Measurements from ENCODE around the gene KLHL33.
"Not testable (repeated sequence)": the region's sequence is repeated elsewhere in the genome, so short reads cannot be mapped to it uniquely, and the experiment has no call there.

Gene KLHL33

GRCh38 chr14:20435582-20436362, at the start of gene KLHL33:
Gene KLHL33, minus strand, starts transcription at chr14:20436166. Its CDS starts 355 bp downstream, at chr14:20435811.
- DNase-seq = no peak

- no peak for DNase-seq
These were observed 46.4 kb upstream of the KLHL33 start for GRCh38 chr14:20482382-20482781.

- no peak for DNase-seq
These were observed 42.9 kb upstream of the KLHL33 start for GRCh38 chr14:20478894-20479293.

- DNase-seq = peak; percentile 56
These were observed 41.4 kb upstream of the KLHL33 start for GRCh38 chr14:20477211-20477876.

GRCh38 chr14:20476776-20477175, 40.8 kb upstream of the KLHL33 start:
- DNase-seq = no peak

GRCh38 chr14:20472536-20473169, 36.7 kb upstream of the KLHL33 start:
- DNase-seq = no peak

- DNase-seq = no peak
These were observed 34.6 kb upstream of the KLHL33 start for GRCh38 chr14:20470603-20470901.

GRCh38 chr14:20469890-20470602, 34.1 kb upstream of the KLHL33 start:
- peak; percentile 56 for DNase-seq

GRCh38 chr14:20469242-20469889, 33.4 kb upstream of the KLHL33 start, which contains the start of gene PNP:
Gene PNP, plus strand, starts transcription at chr14:20469406. Its CDS starts 119 bp downstream, at chr14:20469525.
- DNase-seq = peak; percentile 93

- DNase-seq = no peak
These were observed 32.8 kb upstream of the KLHL33 start for GRCh38 chr14:20468764-20469241.

GRCh38 chr14:20461225-20462141, 25.5 kb upstream of the KLHL33 start, which contains the start of gene PIP4P1:
Gene PIP4P1, minus strand, starts transcription at chr14:20461434. Its CDS starts 109 bp downstream, at chr14:20461325.
- DNase-seq = peak; percentile 99

GRCh38 chr14:20460458-20461224, 24.7 kb upstream of the KLHL33 start:
- peak; percentile 80 for DNase-seq

- DNase-seq = no peak
These were observed 22.2 kb upstream of the KLHL33 start for GRCh38 chr14:20458031-20458789.

GRCh38 chr14:20456971-20457370, 21.0 kb upstream of the KLHL33 start:
- no peak for DNase-seq

- DNase-seq = no peak
These were observed 19.7 kb upstream of the KLHL33 start for GRCh38 chr14:20455355-20456300.

- peak; percentile 98 for DNase-seq
These were observed 18.8 kb upstream of the KLHL33 start, which contains the start of the genes APEX1 and OSGEP for GRCh38 chr14:20454516-20455354. Gene APEX1, plus strand, starts transcription at chr14:20455226. Its CDS starts 420 bp downstream, at chr14:20455646. Gene OSGEP, minus strand, starts transcription at chr14:20454812. Its CDS starts 129 bp downstream, at chr14:20454683.

- not testable (repeated sequence) for DNase-seq
These were observed 16.9 kb upstream of the KLHL33 start for GRCh38 chr14:20452831-20453230.

Measured in CD4-positive, alpha-beta T cell treated with Interleukin-12 subunit alpha and Interleukin-12 subunit beta, for 1 hour (primary cell).